Cardiac muscle cell (in vitro differentiated cells and primary cell): ENCODE measurements around the gene ZBTB42. TPM values are rescaled to one million over a fixed set of nuclear protein-coding genes. Genes with fewer than 3 reads are reported as not detected.

Experiments
- DNase-seq, 2 donors: peaks; one replicate each; pipeline versions ENCODE4 v3.0.0 to v3.0.0-alpha.2; 2010 to 2017; ENCODE audit warnings: low read depth in 1 of 2, low spot score in 1 of 2
- H3K27ac ChIP-seq: fragments of 200-600 bp; sonication (generic); 2 replicates; pipeline ENCODE4 v1.5.1; 2016
- H3K27me3 ChIP-seq: fragments of 200-600 bp; sonication (generic); 2 replicates; pipeline ENCODE4 v1.6.0; 2016; ENCODE audit warnings: control low read depth
- H3K36me3 ChIP-seq: fragments of 200-600 bp; sonication (generic); 2 replicates; pipeline ENCODE4 v1.5.1; 2016; ENCODE audit warnings: control low read depth
- H3K4me1 ChIP-seq: fragments of 200-600 bp; sonication (generic); 2 replicates; pipeline ENCODE4 v1.8.1; 2017; ENCODE audit warnings: low read depth, mild to moderate bottlenecking, mixed run types
- H3K4me3 ChIP-seq: fragments of 200-600 bp; sonication (generic); 2 replicates; pipeline ENCODE4 v1.5.1; 2016; ENCODE audit warnings: mild to moderate bottlenecking
- H3K9me3 ChIP-seq: fragments of 200-600 bp; sonication (generic); 2 replicates; pipeline ENCODE4 v1.5.1; 2017; ENCODE audit warnings: low read depth, mild to moderate bottlenecking, control low read depth
- polyA plus RNA-seq: library from polyadenylated mRNA; unstranded; fragments of >200 nt; fragmentation: Nextera tagmentation; extraction: Ambion mirVana; gene quantifications from 2 replicates; pipeline ENCODE4 v1.2.1, GENCODE V29; 2016
- total RNA-seq: library from RNA; depleted of rRNA; stranded (reverse); fragments of >200 nt; gene quantifications from 2 replicates; pipeline ENCODE4 v1.2.3, GENCODE V29; 2016
- TF ChIP-seq, protein P1 (sequence below): IDR thresholded peaks from 2 replicates; pipeline ENCODE4 v1.5.1; 2012; ENCODE audit warnings: low read depth, mild to moderate bottlenecking, low read length

Gene ZBTB42
- total and polyA plus RNA-seq, 2 experiments from 2014 or later, result 9.6 to 26.4 TPM

GRCh38 chr14:104758981-104759969, 41.6 kb upstream of the ZBTB42 start:
- no peak overlapping the region for H3K27ac ChIP-seq
- H3K36me3 ChIP-seq, result peaks cover 12% of the 10 kb centered on the region
- DNase-seq, result no peak
- H3K4me1 ChIP-seq, result peaks cover 2% of the 10 kb centered on the region
- H3K4me3 ChIP-seq, result no peak overlapping the region
- TF ChIP-seq, protein P1, sequence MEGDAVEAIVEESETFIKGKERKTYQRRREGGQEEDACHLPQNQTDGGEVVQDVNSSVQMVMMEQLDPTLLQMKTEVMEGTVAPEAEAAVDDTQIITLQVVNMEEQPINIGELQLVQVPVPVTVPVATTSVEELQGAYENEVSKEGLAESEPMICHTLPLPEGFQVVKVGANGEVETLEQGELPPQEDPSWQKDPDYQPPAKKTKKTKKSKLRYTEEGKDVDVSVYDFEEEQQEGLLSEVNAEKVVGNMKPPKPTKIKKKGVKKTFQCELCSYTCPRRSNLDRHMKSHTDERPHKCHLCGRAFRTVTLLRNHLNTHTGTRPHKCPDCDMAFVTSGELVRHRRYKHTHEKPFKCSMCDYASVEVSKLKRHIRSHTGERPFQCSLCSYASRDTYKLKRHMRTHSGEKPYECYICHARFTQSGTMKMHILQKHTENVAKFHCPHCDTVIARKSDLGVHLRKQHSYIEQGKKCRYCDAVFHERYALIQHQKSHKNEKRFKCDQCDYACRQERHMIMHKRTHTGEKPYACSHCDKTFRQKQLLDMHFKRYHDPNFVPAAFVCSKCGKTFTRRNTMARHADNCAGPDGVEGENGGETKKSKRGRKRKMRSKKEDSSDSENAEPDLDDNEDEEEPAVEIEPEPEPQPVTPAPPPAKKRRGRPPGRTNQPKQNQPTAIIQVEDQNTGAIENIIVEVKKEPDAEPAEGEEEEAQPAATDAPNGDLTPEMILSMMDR, result no peak
- no peaks in the 10 kb centered on the region for H3K27me3 ChIP-seq
- H3K9me3 ChIP-seq, result no peaks in the 10 kb centered on the region

GRCh38 chr14:104765517-104765916, 35.4 kb upstream of the ZBTB42 start:
- Histone ChIP-seq H3K27me3 (no peaks in the 10 kb centered on the region), H3K36me3 (no peaks in the 10 kb centered on the region), H3K9me3 (no peaks in the 10 kb centered on the region), H3K27ac (no peak overlapping the region), H3K4me1 (peaks cover 19% of the 10 kb centered on the region), H3K4me3 (no peak overlapping the region)
- TF ChIP-seq, protein P1, result no peak
- no peak for DNase-seq

GRCh38 chr14:104766256-104766862, 34.5 kb upstream of the ZBTB42 start:
- DNase-seq, result no peak
- TF ChIP-seq, protein P1, result no peak
- Histone ChIP-seq H3K27ac (no peak overlapping the region), H3K4me1 (peaks cover 22% of the 10 kb centered on the region), H3K4me3 (no peak overlapping the region), H3K27me3 (no peaks in the 10 kb centered on the region), H3K36me3 (peaks cover 6% of the 10 kb centered on the region), H3K9me3 (no peaks in the 10 kb centered on the region)

DNA sequence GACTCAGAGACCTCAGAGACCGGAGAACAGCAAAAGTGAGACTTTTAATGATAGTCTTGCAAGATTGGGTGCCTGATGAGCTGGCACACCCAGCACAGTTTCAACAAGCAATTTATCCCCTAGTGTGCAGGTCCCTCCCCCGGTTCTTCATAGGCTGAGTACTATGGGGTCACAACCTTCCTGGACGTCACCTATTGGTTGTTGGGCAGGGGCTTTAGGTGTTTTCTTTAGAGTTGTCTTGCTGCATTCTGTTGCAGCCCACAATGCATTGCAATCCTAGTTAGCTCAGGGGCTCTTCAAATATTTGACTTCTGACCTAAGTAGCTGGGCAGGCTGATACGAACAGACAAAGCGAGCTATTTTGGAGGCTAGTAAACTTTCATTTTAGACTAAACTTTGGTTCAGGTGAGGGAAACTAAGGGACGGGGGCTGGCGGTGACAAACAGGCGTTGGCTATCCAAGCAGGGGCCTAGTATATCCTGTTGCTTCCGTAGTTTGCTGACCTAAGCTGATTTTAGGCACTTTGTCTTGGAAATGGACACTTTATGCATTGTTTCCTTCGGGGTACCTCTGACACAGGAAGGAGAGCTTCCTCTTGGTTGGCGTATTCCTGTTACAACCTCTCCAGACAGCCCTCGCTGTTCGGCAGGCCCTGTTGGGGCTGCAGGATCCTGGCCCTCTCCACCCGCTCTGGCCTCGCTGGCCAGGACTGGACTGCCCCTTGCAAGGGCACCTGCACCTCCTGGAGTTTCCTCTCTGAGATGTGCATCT, 33.9 kb upstream of the ZBTB42 start:
- TF ChIP-seq, protein P1, result no peak
- Histone ChIP-seq H3K27ac (peak overlapping the region; percentile 16), H3K27me3 (no peaks in the 10 kb centered on the region), H3K9me3 (no peaks in the 10 kb centered on the region), H3K4me3 (no peak overlapping the region), H3K4me1 (peaks cover 22% of the 10 kb centered on the region), H3K36me3 (peaks cover 9% of the 10 kb centered on the region)
- DNase-seq, result no peak

DNA sequence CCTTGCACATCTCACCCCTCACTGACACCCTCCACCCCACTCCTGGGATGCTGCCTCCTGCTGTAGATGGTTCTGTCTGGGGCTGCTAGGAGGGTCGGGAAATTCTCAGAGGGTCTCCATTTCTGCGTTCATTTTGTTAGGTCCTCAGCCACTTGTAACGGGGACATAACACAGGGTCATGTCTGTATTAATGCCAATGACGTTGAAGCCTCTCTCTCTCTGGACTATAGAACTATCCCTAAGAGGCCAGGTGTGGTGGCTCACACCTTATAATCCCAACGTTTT, 33.3 kb upstream of the ZBTB42 start:
- peaks cover 22% of the 10 kb centered on the region for H3K4me1 ChIP-seq
- no peaks in the 10 kb centered on the region for H3K27me3 ChIP-seq
- DNase-seq, result no peak
- TF ChIP-seq, protein P1, result no peak
- peak overlapping the region; percentile 16 for H3K27ac ChIP-seq
- peaks cover 14% of the 10 kb centered on the region for H3K36me3 ChIP-seq
- no peak overlapping the region for H3K4me3 ChIP-seq
- no peaks in the 10 kb centered on the region for H3K9me3 ChIP-seq
